ENCODE measurements around the gene BCL11B.

- TF ChIP-seq CTCF (IDR thresholded peaks at IDR 0.05) (no peak), EZH2 (IDR thresholded peaks at IDR 0.05; ENCODE audit: borderline replicate concordance, insufficient read depth, low read depth, low read length, poor library complexity, severe bottlenecking) (no peak)
These were observed 37.6 kb downstream of the BCL11B start for GRCh38 chr14:99234355-99234754.
